ENCODE measurements around the gene MICOS13.

- no peak for TF ChIP-seq CTCF (IDR thresholded peaks at IDR 0.05)
- TF ChIP-seq EZH2 (IDR thresholded peaks at IDR 0.05) = no peak
These were observed 48.1 kb downstream of the MICOS13 start for GRCh38 chr19:5632241-5632612.
